Activated T-cell treated with anti-CD3 and anti-CD28 coated beads for 4 hours (primary cell): ENCODE measurements around the gene C5orf24.
"Not testable (repeated sequence)": the region's sequence is repeated elsewhere in the genome, so short reads cannot be mapped to it uniquely, and the experiment has no call there.

Experiments used
- DNase-seq: peaks from one replicate; pipeline ENCODE4 v3.0.0-alpha.2; 2020

C5orf24 gene

DNA sequence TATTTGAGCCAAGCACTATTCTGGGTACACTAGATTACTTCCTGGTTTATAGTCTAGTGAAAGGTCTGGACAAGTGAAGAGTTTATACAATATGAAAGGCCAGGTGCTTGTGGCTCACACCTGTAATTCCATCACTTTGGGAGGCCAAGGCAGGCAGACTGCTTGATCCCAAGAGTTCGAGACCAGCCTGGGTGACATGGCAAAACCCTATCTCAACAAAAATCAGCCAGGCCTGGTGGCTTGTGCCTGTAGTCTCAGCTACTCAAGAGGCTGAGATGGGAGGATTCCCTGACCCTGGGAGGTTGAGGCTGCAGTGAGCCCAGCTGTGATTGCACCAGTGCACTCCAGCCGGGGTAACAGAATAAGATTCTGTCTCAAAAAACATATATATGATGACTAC, 18.9 kb downstream of the C5orf24 start:
- no peak for DNase-seq

DNA sequence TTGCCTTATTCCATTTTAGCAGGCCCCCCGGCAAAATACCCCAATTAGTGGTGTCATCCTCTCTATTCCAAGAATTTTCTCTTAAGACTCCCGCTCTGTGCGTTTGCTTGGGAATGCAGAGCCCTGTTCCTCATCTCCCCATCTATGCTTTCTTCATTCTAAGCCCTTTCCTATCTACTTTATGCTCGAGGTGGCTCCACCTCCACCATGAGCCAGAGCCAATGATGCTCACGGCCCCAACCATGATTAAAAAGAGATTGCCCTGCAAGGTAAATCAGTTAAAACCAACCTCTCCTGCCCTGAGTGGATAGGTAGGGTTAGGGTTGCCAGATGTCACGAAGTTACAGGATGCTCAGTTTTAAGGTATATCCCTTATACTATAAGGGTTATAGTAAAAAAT, 27.7 kb downstream of the C5orf24 start:
- DNase-seq = no peak

DNA sequence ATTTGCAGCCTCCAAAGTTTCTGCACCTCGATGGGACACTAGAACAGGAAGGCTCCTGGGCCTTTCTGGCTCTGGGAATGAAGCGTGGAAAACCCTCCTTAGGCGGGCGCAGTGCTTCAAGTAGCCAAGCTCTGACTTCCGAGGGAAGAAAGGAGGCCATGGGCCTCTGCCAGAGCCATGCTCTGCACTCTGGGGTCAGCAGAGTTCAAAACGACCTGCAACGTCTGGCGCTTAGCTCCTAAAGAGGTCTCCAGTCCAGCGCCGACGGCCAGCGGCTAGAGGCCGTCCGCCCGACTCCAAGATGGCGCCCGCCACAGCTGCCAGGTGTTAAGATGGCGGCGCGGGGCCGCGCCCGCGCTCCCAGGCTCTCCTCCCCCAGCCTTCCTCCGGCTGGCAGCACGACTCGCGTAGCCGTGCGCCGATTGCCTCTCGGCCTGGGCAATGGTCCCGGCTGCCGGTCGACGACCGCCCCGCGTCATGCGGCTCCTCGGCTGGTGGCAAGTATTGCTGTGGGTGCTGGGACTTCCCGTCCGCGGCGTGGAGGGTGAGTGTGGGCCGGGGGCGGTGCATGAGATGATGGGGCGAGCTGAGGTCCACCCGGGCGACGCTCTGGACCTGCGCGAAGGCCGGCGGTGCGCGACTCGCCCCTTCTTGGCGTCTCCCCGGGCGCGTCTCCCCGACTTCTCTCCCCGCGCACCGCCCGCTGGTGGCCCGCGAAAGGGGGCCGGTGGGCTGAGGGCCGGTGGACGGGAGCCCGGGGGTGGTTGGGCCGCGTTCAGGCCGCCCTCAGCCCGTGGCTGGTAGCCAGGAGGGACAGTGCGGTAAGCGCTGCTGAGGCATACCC, 28.4 kb downstream of the C5orf24 start, which contains the start of gene TXNDC15:
Gene TXNDC15 (plus strand): TSS at position 385 of the 844 bp plus-strand sequence. CDS start 57 bp downstream, at position 442.
- peak; percentile 62 for DNase-seq

DNA sequence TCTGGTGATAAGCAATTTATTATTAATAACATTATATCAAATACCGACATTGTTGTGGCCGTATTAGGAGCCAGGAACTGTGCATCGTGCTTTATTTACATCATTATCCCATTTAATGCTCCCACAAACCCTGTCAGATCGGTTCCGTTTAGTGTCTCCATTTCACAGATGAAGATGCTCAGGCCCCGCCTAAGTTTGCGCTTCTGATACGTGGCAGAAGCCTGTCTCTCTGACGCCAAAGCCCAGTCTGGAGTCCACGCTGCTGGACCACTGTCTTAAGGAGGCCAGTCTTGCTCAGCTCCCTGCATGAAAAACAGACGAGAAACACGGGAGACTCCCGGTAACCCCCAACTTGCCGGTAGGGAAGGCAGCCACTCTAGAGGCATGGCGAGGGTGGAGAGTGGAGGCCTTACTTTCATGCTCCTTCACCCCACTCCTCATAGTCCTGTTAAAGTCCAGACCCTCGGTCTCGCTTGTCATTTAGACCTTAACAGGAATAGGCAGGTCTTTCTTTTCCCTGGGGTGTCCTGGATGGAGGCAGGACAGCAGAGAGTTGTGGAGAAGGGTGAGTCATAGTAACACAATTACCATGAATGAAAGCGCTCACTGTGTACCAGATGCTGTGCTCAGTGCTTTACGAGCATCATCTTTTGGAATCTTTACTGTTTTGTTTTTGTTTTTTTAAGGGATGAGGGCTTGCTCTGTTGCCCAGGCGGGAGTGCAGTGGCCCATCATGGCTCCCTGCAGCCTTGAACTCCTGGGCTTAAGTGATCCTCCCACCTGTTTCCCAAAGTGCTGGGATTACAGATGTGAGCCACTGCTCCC, 29.3 kb downstream of the C5orf24 start:
- peak; percentile 4 for DNase-seq

DNA sequence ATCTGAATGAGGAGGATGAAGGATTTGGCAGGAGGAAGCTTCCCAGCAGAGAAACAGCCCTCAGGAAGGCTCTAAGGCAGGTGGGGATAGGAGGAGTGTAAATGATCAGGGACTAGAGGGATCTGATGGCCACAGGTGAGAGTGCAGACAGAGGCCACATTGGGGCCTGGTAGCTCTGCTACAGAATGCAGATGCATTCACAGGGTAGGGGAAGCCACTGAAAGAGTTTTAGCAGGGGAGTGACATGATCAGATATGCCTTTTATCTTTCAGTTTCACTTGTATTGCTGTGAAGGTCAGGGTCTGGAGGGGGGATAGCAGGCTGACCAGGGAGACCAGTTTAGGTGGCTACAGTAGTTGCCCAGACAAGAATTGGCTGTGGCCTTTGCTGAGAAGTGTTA, 31.4 kb downstream of the C5orf24 start:
- DNase-seq = no peak

DNA sequence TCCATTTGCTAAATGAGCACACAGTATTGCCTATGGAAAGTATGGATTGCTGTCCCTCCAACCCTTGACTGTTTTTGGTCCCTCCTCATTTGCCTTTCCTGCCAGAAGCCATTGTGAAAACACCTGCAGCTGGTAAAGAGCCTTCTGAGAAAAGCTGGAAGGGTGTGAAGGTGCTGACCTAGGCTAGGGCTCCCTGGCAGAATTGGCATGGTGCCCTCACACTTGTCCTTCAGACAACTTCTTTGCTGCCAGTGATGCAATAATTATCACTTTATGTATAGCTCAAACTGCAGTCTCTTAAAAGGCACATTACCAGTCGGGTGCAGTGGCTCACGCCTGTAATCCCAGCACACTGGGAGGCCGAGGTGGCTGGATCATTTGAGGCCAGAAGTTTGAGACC, 32.6 kb downstream of the C5orf24 start:
- DNase-seq = no peak

DNA sequence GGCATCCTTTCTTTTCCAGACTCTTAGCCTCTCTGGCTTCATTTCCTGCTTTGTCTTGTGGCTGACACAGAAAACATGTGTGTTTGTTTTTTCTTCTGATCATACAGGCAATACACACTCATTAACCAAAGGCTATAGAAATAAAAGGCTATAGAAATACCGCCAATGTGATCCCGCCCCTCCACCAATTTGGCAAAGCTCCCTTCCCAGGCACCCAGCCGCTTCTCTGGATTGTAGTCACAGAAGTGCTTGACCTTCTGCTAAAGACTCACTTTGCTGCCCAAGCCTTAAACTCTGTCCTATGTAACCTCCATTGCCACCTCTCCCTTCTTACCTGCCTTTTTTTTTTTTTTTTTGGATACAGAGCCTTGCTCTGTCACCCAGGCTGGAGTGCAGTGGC, 33.7 kb downstream of the C5orf24 start:
- DNase-seq = no peak

DNA sequence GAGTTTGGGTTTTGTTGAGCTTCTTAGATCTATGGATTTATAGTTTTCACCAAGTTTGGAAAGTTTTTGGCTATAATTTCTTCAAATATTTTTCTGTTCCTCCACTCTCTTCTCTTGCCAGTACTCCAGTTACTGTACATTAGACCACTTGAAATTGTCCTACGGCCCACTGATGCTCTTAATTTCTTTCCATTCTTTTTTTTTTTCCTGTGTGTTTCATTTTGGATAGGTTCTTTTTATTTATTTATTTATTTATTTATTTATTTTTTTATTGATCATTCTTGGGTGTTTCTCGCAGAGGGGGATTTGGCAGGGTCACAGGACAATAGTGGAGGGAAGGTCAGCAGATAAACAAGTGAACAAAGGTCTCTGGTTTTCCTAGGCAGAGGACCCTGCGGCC, 35.2 kb downstream of the C5orf24 start:
- not testable (repeated sequence) for DNase-seq

DNA sequence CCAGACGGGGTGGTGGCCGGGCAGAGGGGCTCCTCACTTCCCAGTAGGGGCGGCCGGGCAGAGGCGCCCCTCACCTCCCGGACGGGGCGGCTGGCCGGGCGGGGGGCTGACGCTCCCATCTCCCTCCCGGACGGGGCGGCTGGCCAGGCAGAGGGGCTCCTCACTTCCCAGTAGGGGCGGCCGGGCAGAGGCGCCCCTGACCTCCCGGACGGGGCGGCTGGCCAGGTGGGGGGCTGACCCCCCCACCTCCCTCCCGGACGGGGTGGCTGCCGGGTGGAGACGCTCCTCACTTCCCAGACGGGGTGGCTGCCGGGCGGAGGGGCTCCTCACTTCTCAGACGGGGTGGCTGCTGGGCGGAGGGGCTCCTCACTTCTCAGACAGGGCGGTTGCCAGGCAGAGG, 35.9 kb downstream of the C5orf24 start:
- DNase-seq = not testable (repeated sequence)

DNA sequence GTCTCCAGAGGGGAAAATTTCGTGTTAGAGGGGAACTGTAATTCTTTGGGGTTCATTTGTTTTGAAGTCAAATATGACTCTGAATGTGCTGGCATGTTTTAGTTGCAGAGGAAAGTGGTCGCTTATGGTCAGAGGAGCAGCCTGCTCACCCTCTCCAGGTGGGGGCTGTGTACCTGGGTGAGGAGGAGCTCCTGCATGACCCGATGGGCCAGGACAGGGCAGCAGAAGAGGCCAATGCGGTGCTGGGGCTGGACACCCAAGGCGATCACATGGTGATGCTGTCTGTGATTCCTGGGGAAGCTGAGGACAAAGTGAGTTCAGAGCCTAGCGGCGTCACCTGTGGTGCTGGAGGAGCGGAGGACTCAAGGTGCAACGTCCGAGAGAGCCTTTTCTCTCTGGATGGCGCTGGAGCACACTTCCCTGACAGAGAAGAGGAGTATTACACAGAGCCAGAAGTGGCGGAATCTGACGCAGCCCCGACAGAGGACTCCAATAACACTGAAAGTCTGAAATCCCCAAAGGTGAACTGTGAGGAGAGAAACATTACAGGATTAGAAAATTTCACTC, 41.9 kb downstream of the C5orf24 start:
- no peak for DNase-seq

DNA sequence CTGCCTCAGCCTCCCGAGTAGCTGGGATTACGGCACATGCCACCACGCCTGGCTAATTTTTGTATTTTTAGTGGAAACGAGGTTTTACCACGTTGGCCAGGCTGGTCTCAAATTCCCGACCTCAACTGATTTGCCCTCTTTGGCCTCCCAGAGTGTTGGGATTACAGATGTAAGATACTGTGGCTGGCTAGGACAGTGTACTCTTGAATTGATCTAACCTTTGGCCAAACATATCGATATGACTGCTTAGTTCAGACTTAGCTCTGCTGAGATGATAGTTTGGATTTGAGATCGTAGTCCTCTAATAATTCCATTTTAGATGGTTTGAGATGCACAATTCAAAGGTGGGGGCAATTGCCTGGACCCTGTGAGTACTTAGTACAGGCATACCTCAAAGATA, 43.6 kb downstream of the C5orf24 start:
- DNase-seq = no peak

DNA sequence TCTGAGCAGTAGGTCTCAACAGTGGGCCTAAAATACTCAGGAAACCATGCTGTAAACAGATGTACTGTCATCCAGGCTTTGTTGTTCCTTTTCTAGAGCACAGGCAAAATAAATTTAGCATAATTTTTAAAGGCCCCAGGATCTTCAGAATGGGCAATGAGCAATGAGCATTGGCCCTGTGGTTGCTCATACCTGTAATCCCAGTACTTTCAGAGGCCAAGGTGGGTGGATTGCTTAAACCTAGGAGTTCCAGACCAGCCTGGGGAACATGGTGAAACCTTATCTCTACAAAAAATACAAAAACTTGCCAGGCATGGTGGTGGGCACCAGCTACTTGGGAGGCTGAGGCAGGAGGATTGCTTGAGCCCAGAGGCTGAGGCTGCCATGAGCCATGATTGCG, 45.7 kb downstream of the C5orf24 start:
- DNase-seq = no peak

DNA sequence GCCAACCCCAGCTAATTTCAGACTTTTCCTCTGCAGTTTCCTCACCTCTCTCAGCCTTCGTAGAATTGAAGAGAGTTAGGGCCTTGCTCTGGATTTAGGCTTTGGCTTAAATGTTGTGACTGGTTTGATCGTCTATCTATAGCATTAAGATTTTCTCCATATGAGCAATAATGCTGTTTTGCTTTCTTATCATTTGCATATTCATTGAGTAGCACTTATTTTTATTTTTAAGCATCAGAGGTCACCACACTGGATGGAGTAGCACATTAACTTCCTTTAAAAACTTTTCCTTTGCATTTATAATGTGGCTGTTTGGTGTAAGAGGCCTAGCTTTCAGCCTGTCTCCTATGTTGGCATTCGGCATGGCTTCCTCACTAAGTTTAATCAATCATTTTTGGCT, 46.5 kb downstream of the C5orf24 start:
- no peak for DNase-seq

DNA sequence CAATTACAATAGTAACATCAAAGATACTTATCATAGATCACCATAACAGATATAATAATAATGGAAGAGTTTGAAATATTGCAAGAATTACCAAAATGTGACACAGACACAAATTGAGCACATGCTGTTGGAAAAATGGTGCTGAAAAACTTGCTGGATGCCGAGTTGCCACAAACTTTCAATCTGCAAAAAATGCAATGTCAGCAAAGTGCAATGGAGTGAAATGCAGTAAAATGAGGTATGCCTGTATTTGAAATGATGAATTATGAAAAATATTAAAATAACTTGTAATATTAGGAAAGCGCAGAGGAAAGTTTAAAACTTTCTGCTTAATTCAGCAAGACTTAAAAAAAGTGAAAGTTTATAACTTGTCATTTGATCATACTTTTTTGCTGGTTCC, 47.2 kb downstream of the C5orf24 start:
- no peak for DNase-seq

DNA sequence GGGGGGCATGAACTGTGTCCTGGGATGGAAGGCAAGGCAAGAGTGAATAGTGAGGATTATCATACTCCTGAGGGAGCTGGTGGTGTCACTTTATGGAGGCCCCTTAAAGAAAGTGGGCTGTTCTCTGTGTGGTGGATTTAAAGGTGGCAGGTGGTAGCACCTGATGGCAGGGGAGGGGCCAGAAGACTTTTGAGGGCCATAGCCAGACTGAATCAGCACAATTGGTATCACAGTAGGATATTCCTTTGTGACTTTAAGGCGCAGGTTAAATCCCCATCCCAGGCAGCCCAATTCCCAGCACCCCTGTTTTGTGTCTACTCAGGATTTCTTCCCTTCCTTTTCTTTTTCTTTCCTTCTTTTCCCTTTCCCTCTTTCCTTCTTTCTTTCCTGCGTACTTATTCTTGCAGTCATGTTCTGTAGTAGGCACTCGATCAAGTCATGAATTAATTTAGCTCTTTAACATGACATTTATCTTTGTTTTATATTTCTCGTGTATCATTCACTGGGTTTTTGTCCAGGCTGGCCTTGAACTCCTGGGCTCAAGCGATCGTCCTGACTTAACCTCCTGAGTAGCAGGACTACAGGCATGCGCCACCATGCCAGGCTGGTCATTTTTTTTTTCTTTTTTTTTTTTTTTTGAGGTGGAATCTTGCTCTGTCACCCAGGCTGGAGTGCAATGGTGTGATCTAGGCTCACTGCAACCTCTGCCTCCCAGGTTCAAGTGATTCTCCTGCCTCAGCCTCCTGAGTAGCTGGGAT, 48.2 kb downstream of the C5orf24 start:
- DNase-seq = no peak

DNA sequence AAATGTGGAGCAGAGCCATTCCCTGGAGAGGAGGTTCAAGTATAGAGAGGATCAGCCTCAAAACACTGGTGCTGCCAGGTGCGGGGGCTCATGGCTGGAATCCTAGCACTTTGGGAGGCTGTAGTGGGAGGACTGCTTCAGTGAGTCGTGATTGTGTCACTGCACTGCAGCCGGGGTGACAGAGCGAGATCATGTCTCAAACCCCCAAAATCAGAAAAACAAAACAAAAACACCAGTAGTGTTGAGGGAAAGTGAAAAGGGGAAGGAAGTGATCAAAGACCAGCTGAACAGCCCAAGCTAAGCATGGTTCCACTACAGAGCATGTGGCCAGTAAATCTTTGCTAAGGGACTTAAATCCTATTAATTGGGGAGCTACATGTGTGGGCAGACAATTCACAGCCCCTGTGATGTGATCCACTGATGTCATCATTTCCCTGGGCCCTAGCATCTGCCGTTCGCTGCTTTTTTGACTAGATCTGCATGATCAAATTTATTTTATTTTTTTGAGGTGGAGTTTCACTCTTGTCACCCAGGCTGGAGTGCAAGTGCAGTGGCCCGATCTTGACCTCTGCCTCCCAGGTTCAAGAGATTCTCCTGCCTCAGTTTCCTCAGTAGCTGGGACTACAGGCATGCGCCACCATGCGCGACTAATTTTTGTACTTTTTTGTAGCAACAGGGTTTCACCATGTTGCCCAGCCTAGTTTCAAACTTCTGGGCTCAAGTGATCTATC, 56.5 kb downstream of the C5orf24 start:
- DNase-seq = no peak

DNA sequence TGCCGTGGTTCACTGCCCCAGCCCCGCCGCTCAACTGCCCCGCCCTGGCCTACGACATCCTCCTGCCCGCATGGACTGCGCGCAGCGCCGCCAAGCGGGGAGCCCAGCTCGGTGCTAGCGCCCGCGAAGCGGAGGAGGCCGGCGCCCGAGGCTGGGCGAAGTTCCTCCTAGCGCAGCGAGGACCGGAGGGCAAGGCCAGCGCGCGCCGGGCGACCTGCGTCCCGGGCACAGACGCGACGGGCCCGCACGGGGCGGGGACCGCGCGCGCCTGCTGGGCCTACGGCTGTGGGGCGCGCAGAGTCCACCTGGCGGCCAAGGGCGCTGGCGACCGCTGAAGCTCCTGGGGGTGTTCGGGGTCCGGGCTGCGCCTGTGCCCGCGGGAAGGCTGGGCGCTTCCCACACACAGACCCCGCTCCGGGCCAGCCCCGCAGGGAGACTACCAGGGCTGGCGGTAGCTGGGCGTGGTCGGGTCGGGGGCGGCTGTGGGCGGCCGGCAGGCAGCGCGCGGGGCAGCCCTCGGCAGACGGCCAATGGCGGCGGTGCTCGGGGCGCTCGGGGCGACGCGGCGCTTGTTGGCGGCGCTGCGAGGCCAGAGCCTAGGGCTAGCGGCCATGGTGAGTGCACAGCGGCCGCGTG, 59.0 kb downstream of the C5orf24 start, which contains the start of gene PCBD2:
Gene PCBD2 (plus strand): TSS at position 522 of the 636 bp plus-strand sequence. CDS start 9 bp downstream, at position 531.
- DNase-seq = peak; percentile 86

DNA sequence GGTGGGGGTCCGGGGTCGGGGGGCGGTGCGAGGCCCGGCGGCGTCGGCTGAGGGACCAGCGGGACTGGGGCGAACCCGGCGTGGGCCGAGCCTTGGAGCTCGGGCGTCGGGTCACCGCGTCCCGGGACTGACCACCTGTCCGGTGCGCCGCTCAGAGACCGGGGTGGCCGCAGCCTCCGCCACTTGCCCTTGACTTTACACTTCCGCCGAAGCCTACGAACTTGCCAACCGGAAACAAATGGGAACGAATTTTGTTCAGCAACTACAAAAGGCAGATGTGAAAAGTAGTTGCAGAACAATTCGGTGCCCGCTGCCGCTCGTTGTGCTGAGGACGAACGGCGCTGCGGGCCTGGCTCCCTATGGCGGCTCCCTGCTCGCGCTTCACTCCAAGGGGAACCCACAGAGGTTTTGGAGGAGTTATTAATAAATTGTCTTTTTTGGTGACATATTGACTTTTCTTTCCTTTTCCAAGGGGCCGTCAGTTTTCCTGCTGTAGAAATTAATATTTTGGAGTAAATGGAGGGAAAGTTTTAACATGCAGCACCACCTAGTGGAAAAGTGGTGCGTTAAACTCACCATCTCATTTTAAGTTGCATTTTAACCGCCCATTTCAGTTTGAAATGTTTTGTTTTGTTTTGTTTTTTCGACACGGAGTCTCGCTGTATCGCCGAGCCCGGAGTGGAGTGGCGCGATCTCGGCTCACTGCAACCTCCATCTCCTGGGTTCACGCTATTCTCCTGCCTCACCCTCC, 59.7 kb downstream of the C5orf24 start:
- peak; percentile 40 for DNase-seq

DNA sequence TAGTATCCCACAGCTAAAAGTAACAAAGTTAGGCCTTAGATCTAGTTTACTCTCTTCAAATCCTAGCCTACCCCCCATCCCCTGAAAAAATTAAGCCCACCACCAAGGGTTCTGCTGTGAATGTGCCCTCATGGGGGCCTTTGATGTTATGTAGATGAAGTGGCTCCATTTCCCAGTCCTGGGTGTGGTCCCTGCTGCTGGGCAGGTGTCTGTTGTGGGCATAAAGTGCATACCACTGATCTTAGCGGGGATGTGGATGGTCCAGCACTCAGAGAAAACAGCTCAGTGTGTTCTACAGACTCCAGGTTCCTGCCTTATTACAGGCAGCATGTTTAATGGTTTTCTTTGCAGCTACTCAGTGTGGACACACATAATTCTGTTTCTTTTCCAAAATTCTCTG, 61.0 kb downstream of the C5orf24 start:
- no peak for DNase-seq
